Measurements from ENCODE around the gene RASGRP4. TPM values are rescaled to one million over a fixed set of nuclear protein-coding genes. Genes with fewer than 3 reads are reported as not detected.

The RASGRP4 gene
- total and polyA plus RNA-seq, 8 donors = 0.20 to 1.3 (median 0.47) TPM

DNA sequence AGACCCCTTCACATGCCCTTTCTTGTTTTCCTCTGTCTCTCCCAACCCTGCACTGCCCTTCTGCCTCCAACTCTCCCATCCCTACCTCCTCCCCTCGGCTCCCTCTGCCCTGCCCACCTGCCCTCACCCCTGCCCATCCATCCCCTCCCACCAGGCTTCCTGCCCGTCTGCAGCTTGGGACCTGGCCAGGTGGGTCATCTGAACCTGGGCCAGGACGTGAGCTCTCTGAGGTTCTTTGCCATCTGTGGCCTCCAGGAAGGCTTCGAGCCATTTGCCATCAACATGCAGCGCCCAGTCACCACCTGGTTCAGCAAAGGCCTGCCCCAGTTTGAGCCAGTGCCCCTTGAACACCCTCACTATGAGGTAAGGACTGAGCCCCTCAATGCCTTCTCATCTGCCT is 43.1 kb upstream of the RASGRP4 start:
- no peak overlapping the region for H3K27ac ChIP-seq
- FAIRE-seq (no peak), DNase-seq (no peak), ATAC-seq (no peak)
- H3K36me3 ChIP-seq = no peaks in the 10 kb centered on the region
- H3K9me3 ChIP-seq = no peaks in the 10 kb centered on the region
- no peak overlapping the region for H3K4me3 ChIP-seq
- H3K4me1 ChIP-seq = no peaks in the 10 kb centered on the region
- intact Hi-C loops (cut with DNase I) = no loop called here
- H3K27me3 ChIP-seq = no peaks in the 10 kb centered on the region
- TF ChIP-seq, protein P1, sequence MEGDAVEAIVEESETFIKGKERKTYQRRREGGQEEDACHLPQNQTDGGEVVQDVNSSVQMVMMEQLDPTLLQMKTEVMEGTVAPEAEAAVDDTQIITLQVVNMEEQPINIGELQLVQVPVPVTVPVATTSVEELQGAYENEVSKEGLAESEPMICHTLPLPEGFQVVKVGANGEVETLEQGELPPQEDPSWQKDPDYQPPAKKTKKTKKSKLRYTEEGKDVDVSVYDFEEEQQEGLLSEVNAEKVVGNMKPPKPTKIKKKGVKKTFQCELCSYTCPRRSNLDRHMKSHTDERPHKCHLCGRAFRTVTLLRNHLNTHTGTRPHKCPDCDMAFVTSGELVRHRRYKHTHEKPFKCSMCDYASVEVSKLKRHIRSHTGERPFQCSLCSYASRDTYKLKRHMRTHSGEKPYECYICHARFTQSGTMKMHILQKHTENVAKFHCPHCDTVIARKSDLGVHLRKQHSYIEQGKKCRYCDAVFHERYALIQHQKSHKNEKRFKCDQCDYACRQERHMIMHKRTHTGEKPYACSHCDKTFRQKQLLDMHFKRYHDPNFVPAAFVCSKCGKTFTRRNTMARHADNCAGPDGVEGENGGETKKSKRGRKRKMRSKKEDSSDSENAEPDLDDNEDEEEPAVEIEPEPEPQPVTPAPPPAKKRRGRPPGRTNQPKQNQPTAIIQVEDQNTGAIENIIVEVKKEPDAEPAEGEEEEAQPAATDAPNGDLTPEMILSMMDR (IDR thresholded peaks at IDR 0.05) = no peak
- WGBS, 2 donors = 31 to 39% methylated on average over 5 of the region's 5 CpGs

DNA sequence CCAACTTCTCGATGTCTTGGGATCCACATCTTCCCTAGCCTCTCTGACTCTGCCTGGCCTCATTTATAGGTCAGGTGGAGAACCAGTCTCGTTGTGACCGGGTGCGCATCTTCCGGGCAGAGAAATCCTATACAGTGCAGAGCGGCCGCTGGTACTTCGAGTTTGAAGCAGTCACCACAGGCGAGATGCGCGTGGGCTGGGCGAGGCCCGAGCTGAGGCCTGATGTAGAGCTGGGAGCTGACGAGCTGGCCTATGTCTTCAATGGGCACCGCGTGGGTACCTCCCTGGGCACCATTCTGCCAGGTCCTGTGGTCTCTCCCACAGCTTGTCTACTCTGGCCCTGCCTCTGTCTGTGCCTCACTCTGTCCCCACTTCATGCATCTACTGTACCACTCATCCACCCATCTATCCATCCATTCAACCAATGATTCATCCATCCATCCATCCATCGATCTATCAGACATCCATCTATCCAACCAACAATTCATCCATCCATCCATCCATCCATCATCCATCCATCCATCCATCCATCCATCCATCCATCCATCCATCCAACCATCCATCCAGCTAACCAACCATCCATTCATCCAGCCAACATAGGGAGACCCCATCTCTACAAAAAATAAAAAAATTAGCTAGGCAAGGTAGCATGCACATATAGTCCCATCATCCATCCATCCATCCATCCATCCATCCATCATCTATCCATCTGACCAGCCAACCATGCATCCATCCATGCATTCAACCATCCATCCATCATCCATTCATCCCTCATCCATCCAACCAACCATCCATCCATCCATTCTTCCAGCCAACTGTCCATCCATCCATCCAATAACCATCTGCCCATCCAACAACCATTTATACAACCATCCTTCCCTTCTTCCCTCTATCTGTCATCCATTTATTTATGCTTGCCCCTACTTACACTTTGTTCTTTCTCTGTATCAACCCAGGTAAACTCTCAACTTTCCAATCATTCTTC is 41.8 kb upstream of the RASGRP4 start:
- Histone ChIP-seq H3K4me1 (no peaks in the 10 kb centered on the region), H3K27me3 (no peaks in the 10 kb centered on the region), H3K36me3 (no peaks in the 10 kb centered on the region), H3K27ac (no peak overlapping the region), H3K4me3 (no peak overlapping the region), H3K9me3 (no peaks in the 10 kb centered on the region)
- TF ChIP-seq, protein P1 (IDR thresholded peaks at IDR 0.05) = no peak
- intact Hi-C loops (cut with DNase I) = no loop called here
- no peak for DNase-seq
- ATAC-seq = no peak
- FAIRE-seq = no peak
- 75 to 85% methylated on average over 17 of the region's 17 CpGs for WGBS, 2 donors

DNA sequence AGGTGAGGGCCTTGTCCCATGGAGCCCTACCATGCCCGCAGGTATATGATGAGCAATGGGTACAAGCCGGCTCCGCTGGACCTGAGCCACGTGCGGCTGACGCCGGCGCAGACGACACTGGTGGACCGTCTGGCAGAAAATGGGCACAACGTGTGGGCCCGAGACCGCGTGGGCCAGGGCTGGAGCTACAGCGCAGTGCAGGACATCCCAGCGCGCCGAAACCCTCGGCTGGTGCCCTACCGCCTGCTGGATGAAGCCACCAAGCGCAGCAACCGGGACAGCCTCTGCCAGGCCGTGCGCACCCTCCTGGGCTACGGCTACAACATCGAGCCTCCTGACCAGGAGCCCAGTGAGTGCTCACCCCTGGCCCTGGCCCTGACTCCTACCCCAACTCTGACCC is 40.0 kb upstream of the RASGRP4 start:
- DNase-seq (no peak), FAIRE-seq (no peak)
- intact Hi-C loops (cut with DNase I) = no loop called here

DNA sequence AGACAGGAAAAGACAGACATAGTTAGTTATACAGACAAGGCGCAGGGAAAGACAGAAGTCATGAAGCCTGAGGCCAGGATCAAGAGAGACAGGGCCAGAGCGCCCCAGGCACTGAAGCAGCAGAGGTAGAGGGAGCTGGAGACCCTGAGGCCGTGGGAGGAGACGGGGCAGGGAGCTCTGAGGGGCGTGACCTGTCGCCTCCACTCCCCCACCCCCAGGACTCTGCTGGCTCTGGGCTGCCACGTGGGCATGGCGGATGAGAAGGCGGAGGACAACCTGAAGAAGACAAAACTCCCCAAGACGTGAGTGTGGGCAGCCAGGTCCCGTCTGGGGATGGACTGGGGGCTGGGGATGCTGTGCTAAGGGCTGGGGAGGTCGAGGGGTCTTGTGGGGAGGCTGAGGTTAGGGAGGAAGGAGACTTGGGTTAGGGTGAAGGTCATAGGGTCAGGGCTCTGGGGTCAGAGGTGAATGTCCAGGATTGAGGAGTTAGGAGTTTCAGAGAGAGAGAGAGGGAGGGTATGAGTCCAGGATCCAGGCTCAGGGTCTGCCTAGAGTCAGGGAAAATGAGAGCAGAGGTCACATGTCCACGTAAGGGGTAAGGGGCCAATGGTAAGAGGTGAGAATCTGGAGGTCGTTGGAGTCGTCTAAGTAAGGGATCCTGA is 38.5 kb upstream of the RASGRP4 start:
- Histone ChIP-seq H3K27me3 (no peaks in the 10 kb centered on the region), H3K27ac (no peak overlapping the region), H3K9me3 (no peaks in the 10 kb centered on the region), H3K4me3 (no peak overlapping the region), H3K4me1 (no peaks in the 10 kb centered on the region), H3K36me3 (no peaks in the 10 kb centered on the region)
- no peak for DNase-seq
- TF ChIP-seq, protein P1 (IDR thresholded peaks at IDR 0.05) = no peak
- ATAC-seq = no peak
- no peak for FAIRE-seq
- intact Hi-C loops (cut with DNase I) = no loop called here
- WGBS, 2 donors = 42 to 48% methylated on average over 15 of the region's 15 CpGs

More for the DNA sequence above, 40.0 kb upstream of the RASGRP4 start:
- no peaks in the 10 kb centered on the region for H3K9me3 ChIP-seq
- no peak for ATAC-seq
- H3K36me3 ChIP-seq = no peaks in the 10 kb centered on the region
- WGBS, 2 donors = 89 to 94% methylated on average over 26 of the region's 26 CpGs
- H3K4me3 ChIP-seq = no peak overlapping the region
- TF ChIP-seq, protein P1 (IDR thresholded peaks at IDR 0.05) = no peak
- no peaks in the 10 kb centered on the region for H3K4me1 ChIP-seq
- H3K27ac ChIP-seq = no peak overlapping the region
- H3K27me3 ChIP-seq = no peaks in the 10 kb centered on the region

All from pancreas (tissue), 10 donors.